K562 (cell line): ENCODE results near the gene THUMPD1. TPM values are rescaled to one million over a fixed set of nuclear protein-coding genes. Genes with fewer than 3 reads are reported as not detected.

ENCODE experiments used
- AFF4 ChIP-seq: sonication (generic); formaldehyde crosslinking; IDR thresholded peaks from 2 replicates; pipeline ENCODE4 v1.8.0; 2023; ENCODE audit warnings: mild to moderate bottlenecking, missing genetic modification reagents
- DLX4 ChIP-seq: fragments of 250-450 bp; sonication (Bioruptor Pico); IDR thresholded peaks from 2 replicates; pipeline ENCODE4 v1.6.1; 2021; ENCODE audit warnings: mild to moderate bottlenecking
- DNMT1 ChIP-seq: fragments of 450-650 bp; IDR thresholded peaks from 2 replicates; pipeline ENCODE4 v1.6.1; 2016; ENCODE audit warnings: antibody characterized with exemption, mild to moderate bottlenecking
- EZH2 ChIP-seq: IDR thresholded peaks from 2 replicates; pipeline ENCODE4 v1.6.1; 2012; ENCODE audit warnings: low read depth, mild to moderate bottlenecking, inconsistent platforms, low read length, borderline replicate concordance
- ID3 ChIP-seq, 2 experiments: fragments of 250-450 bp in 1 of 2; fragments of 450-650 bp in 1 of 2; sonication (Bioruptor Pico) in 1 of 2; IDR thresholded peaks; 2 replicates each; pipeline versions ENCODE4 v1.6.1 to v1.8.0; 2016 to 2021; ENCODE audit warnings: mild to moderate bottlenecking in 2 of 2, moderate library complexity in 2 of 2, missing compliant biosample characterization in 1 of 2, missing genetic modification characterization in 1 of 2
- NR2C1 ChIP-seq, 2 experiments: fragments of 450-650 bp; IDR thresholded peaks; 2 replicates each; pipeline ENCODE4 v1.6.1; 2017; ENCODE audit warnings: mild to moderate bottlenecking in 2 of 2, antibody characterized with exemption in 1 of 2, inconsistent platforms in 1 of 2, missing compliant biosample characterization in 1 of 2, missing genetic modification characterization in 1 of 2
- PML ChIP-seq: IDR thresholded peaks from 2 replicates; pipeline ENCODE4 v1.6.1; 2012; ENCODE audit warnings: low read length, inconsistent platforms
- ZHX1 ChIP-seq: fragments of 150-350 bp; conservative IDR thresholded peaks from 2 replicates; pipeline ENCODE4 v1.6.1; 2014; ENCODE audit warnings: low read length
- ZNF511 ChIP-seq: sonication (generic); formaldehyde crosslinking; IDR thresholded peaks from 2 replicates; pipeline ENCODE4 v1.8.0; 2022; ENCODE audit warnings: mild to moderate bottlenecking, missing genetic modification reagents
- polyA plus RNA-seq, 8 experiments: library from polyadenylated mRNA; depleted of rRNA in 4 of 8; stranded (reverse) in 5 of 8; unstranded in 3 of 8; fragments of >200 nt; fragmentation: Nextera tagmentation in 2 of 8; fragmentation: Illumina TruSeq in 1 of 8; extraction: Ambion mirVana in 2 of 8; extraction: Trizol in 1 of 8; gene quantifications; 2 replicates each; pipeline versions ENCODE4 v1.2.1 to v1.2.3, GENCODE V29; 2011 to 2014; ENCODE audit warnings: inconsistent platforms in 1 of 8, missing spikeins in 1 of 8
- total RNA-seq, 7 experiments: library from RNA; depleted of rRNA in 6 of 7; stranded (reverse); fragments of >200 nt in 6 of 7; fragmentation: Illumina TruSeq in 2 of 7; extraction: Trizol in 2 of 7; gene quantifications; 2 replicates each; pipeline versions ENCODE4 v1.2.1 to v1.2.3, GENCODE V29; 2011 to 2021; ENCODE audit warnings: low replicate concordance in 1 of 7
- TF ChIP-seq, protein P1 (sequence below): fragments of 250-450 bp; sonication (Bioruptor Pico); IDR thresholded peaks from 2 replicates; pipeline ENCODE4 v1.9.0; 2021; ENCODE audit warnings: mild to moderate bottlenecking, inconsistent platforms
- TF ChIP-seq, protein P2 (sequence below): fragments of 250-450 bp; sonication (Bioruptor Pico); IDR thresholded peaks from 2 replicates; pipeline ENCODE4 v1.9.0; 2021; ENCODE audit warnings: mild to moderate bottlenecking

The THUMPD1 gene
- total and polyA plus RNA-seq, 9 of the 15 experiments (the other 6 are each of a cell fraction or from before 2014, with no cell fraction given): 37.8 to 101 (median 56.8) TPM

DNA sequence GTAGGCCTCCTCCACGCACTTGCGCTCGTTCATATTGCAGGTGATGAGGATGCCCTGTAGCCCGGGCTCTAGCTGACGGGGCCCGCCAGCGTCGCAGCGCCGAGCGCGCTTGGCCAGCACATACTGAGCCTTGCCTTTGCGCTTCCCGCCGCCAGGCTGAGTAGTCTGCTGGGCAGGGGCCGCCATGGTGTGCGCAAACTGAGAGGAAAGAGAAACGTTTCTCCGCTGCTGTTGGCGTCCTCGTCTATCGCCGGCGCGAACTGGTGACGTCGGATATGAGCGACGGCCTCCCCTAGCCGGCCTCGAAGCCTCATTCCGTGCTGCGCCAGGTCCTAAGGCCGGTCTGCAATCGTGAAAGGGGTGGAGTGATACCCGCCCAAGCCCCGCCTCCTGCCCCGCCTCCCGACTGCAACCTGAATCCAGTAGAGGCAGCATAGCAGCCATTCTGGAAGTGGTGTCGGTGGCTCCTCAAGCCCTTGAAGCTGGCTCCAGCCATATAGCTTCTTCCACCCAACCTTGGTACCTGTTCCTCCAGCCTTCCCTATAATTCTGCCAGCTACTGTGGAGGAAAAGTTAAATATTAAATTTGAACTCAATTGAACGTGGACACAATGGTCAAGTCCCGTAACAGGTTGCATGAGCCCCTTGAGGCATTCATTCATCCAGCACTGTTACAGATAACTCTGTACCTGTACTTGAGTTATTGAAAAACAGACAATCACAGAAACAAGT lies at the start of gene THUMPD1 (continued):
- TF ChIP-seq, protein P1, sequence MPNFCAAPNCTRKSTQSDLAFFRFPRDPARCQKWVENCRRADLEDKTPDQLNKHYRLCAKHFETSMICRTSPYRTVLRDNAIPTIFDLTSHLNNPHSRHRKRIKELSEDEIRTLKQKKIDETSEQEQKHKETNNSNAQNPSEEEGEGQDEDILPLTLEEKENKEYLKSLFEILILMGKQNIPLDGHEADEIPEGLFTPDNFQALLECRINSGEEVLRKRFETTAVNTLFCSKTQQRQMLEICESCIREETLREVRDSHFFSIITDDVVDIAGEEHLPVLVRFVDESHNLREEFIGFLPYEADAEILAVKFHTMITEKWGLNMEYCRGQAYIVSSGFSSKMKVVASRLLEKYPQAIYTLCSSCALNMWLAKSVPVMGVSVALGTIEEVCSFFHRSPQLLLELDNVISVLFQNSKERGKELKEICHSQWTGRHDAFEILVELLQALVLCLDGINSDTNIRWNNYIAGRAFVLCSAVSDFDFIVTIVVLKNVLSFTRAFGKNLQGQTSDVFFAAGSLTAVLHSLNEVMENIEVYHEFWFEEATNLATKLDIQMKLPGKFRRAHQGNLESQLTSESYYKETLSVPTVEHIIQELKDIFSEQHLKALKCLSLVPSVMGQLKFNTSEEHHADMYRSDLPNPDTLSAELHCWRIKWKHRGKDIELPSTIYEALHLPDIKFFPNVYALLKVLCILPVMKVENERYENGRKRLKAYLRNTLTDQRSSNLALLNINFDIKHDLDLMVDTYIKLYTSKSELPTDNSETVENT (CRISPR knock-in tag): peak; percentile 46; the same call in 1 of the 2 replicates
- peak; percentile 74; the same call in 1 of the 2 replicates for TF ChIP-seq ZHX1
- TF ChIP-seq NR2C1 (IDR thresholded peaks at IDR 0.05): no peak
- 0 out of 2 replicates have a peak, but pooled peaks have one; percentile 33 for TF ChIP-seq NR2C1 (tag; IDR thresholded peaks at IDR 0.05)
- 0 out of 2 replicates have a peak, but pooled peaks have one; percentile 28 for TF ChIP-seq DNMT1
- TF ChIP-seq EZH2: no peak
- TF ChIP-seq ZNF511 (CRISPR knock-in tag): no peak; the same call in 1 of the 2 replicates
- TF ChIP-seq PML: peak; percentile 44; the same call in 1 of the 2 replicates
- TF ChIP-seq ID3 (CRISPR knock-in tag; IDR thresholded peaks at IDR 0.05): no peak
- 0 out of 2 replicates have a peak, but pooled peaks have one; percentile 31 for TF ChIP-seq ID3 (tag; IDR thresholded peaks at IDR 0.05)
- TF ChIP-seq DLX4: no peak
- peak; percentile 70; the same call in 1 of the 2 replicates for TF ChIP-seq AFF4 (CRISPR knock-in tag)
- TF ChIP-seq, protein P2, sequence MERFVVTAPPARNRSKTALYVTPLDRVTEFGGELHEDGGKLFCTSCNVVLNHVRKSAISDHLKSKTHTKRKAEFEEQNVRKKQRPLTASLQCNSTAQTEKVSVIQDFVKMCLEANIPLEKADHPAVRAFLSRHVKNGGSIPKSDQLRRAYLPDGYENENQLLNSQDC (CRISPR knock-in tag): no peak
